ENCODE data around the gene DLEU7. TPM values are rescaled to one million over a fixed set of nuclear protein-coding genes. Genes with fewer than 3 reads are reported as not detected.

The DLEU7 gene
- total RNA-seq, result not detected in 2 replicates

DNA sequence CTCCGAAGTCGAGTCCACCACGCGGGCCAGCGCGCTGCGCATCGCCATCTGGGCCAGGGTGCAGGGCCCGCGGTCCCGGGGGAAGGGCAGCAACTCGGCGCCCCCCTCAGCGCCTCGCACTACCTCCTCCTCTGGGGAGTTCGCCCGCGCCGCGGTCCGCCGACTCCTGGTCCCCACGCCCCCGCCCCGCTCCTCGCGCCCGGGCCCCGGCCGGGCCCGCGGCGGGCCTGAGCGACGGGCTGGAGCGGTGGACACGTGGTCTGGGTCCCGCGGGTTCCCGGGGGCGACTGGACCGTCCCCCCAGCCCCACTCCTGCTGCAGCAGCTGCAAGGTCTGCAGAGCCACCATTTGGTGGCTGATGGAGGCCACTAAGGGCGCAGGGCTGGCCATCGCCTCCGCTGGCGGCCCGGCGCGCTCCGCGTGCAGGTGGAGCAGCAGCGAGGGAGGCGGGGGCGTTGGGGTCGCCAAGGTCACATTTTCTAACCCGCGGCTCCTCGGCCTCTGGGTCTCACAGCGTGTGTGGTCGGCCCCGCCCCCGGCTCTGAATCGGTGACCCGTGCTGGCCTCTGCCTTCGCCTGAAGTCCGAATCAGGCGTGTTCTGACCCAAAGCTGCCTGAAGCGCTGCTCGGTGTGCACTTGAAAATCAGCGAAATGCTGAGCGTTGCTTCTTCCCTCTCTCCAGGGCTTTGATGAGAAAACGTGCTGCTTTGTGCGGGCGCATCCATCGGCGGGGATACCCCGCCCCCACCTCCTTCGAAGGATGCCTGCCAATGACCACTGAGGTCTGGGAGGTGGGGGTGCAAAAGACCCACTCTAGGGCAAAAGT lies at the start of gene DLEU7:
DLEU7 (minus strand) TSS at position 436 of the 827 bp plus-strand sequence; CDS start at position 390, 46 bp downstream.

Other genes starting within 250 kb of the DLEU7 start
- 42.5 and 49.8 TPM in 2 replicates for gene RNASEH2B, start 66.1 kb upstream of the DLEU7 start, total RNA-seq

All from bronchus fibroblast of lung (primary cell).